GM23338 (cell line): ENCODE measurements around the gene YWHAQ.

Source experiments
- CREB1 ChIP-seq: fragments of 250-450 bp; sonication (Bioruptor Pico); IDR thresholded peaks from 2 replicates; pipeline ENCODE4 v1.5.0; 2020; ENCODE audit warnings: low read depth, mild to moderate bottlenecking, moderate library complexity
- EZH2 ChIP-seq: fragments of 200-600 bp; sonication (generic); IDR thresholded peaks from one replicate; pipeline ENCODE4 v1.8.0; 2017; ENCODE audit warnings: antibody characterized with exemption, mild to moderate bottlenecking, low read depth; ENCODE audit not compliant: unreplicated experiment
- EZH2phosphoT487 ChIP-seq: fragments of 200-600 bp; sonication (generic); IDR thresholded peaks from one replicate; pipeline ENCODE4 v1.8.1; 2018; ENCODE audit warnings: antibody characterized with exemption; ENCODE audit not compliant: unreplicated experiment
- JUNB ChIP-seq: IDR thresholded peaks from one replicate; pipeline ENCODE4 v1.6.1; 2016; ENCODE audit warnings: antibody characterized with exemption; ENCODE audit not compliant: unreplicated experiment
- POLR2AphosphoS5 ChIP-seq: IDR thresholded peaks from 2 replicates; pipeline ENCODE4 v1.6.1; 2016; ENCODE audit warnings: antibody characterized with exemption, low read depth
- STAT1 ChIP-seq: IDR thresholded peaks from one replicate; pipeline ENCODE4 v1.6.1; 2016; ENCODE audit warnings: antibody characterized with exemption; ENCODE audit not compliant: unreplicated experiment
- ZNF114 ChIP-seq: fragments of 250-450 bp; sonication (Bioruptor Pico); IDR thresholded peaks from 2 replicates; pipeline ENCODE4 v1.5.0; 2020; ENCODE audit warnings: mild to moderate bottlenecking, moderate library complexity
- TF ChIP-seq, protein P1 (sequence below), 2 experiments: fragments of 200-600 bp in 1 of 2; sonication (generic) in 1 of 2; conservative IDR thresholded peaks; 2 replicates each; pipeline versions ENCODE4 v1.5.1 to v1.6.1; 2016 to 2017; ENCODE audit warnings: antibody characterized with exemption in 2 of 2, low read depth in 2 of 2, mild to moderate bottlenecking in 2 of 2, moderate library complexity in 1 of 2
- TF ChIP-seq, protein P2 (sequence below): IDR thresholded peaks from 2 replicates; pipeline ENCODE4 v1.6.1; 2016; ENCODE audit warnings: antibody characterized with exemption

DNA sequence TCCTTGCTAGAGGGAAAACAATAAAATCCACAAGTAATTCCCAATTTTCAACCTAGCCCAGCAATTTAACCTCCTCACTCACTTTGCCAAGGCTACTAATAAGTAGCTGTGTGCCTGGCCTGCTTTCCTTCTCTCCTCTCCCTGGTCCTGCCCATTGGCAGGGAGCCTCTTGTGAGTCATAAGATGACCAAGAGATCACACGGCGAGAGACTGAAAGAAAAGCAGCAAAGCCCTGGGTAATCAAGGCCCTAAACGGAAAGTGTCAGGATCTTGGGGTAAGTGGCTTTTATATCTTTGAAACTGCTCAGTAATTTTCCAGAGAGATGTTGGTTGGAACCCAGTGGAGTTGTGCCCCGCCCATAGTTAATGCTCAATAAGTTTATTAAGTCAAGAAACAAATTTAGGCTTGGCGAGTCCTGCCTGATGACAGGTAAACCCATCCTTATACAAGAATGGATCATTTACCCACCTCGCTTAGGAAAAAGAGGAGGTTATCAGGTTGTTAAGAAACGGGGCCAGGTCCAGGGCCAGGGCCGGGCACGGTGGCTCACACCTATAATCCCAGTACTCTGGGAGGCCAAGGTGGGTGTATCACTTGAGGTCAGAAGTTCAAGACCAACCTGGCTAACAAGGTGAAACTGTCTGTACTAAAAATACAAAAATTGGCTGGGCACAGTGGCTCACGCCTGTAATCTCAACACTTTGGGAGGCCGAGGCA is 65.2 kb downstream of the YWHAQ start:
- TF ChIP-seq ZNF114 (no peak), EZH2 (no peak), JUNB (no peak), POLR2AphosphoS5 (no peak), EZH2phosphoT487 (no peak), CREB1 (no peak), STAT1 (no peak)
- TF ChIP-seq, protein P1, sequence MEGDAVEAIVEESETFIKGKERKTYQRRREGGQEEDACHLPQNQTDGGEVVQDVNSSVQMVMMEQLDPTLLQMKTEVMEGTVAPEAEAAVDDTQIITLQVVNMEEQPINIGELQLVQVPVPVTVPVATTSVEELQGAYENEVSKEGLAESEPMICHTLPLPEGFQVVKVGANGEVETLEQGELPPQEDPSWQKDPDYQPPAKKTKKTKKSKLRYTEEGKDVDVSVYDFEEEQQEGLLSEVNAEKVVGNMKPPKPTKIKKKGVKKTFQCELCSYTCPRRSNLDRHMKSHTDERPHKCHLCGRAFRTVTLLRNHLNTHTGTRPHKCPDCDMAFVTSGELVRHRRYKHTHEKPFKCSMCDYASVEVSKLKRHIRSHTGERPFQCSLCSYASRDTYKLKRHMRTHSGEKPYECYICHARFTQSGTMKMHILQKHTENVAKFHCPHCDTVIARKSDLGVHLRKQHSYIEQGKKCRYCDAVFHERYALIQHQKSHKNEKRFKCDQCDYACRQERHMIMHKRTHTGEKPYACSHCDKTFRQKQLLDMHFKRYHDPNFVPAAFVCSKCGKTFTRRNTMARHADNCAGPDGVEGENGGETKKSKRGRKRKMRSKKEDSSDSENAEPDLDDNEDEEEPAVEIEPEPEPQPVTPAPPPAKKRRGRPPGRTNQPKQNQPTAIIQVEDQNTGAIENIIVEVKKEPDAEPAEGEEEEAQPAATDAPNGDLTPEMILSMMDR (conservative IDR thresholded peaks at IDR 0.05; ENCODE audit: low read depth in 2 of 2) = no peak
- TF ChIP-seq, protein P2, sequence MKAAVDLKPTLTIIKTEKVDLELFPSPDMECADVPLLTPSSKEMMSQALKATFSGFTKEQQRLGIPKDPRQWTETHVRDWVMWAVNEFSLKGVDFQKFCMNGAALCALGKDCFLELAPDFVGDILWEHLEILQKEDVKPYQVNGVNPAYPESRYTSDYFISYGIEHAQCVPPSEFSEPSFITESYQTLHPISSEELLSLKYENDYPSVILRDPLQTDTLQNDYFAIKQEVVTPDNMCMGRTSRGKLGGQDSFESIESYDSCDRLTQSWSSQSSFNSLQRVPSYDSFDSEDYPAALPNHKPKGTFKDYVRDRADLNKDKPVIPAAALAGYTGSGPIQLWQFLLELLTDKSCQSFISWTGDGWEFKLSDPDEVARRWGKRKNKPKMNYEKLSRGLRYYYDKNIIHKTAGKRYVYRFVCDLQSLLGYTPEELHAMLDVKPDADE = no peak
